ENCODE measurements around the gene FRZB. TPM values are rescaled to one million over a fixed set of nuclear protein-coding genes. Genes with fewer than 3 reads are reported as not detected.

FRZB gene
- total and polyA plus RNA-seq, 11 donors, result 0.31 to 5.5 (median 1.8) TPM

GRCh38 chr2:182819412-182819811, 47.0 kb downstream of the FRZB start:
- DNase-seq (no peak), ATAC-seq (no peak)
- Histone ChIP-seq H3K36me3 (no peaks in the 10 kb centered on the region), H3K27me3 (no peaks in the 10 kb centered on the region), H3K4me1 (peaks cover 0 to 14% (median 0%) of the 10 kb centered on the region in 12 donors), H3K9me3 (no peaks in the 10 kb centered on the region), H3K4me3 (no peak overlapping the region), H3K27ac (no peak overlapping the region)
- intact Hi-C loops (cut with DNase I), result no loop called here
- 95 to 99% (median 98%) methylated on average over 4 of the region's 4 CpGs for WGBS, 4 donors
- TF ChIP-seq, protein P1, sequence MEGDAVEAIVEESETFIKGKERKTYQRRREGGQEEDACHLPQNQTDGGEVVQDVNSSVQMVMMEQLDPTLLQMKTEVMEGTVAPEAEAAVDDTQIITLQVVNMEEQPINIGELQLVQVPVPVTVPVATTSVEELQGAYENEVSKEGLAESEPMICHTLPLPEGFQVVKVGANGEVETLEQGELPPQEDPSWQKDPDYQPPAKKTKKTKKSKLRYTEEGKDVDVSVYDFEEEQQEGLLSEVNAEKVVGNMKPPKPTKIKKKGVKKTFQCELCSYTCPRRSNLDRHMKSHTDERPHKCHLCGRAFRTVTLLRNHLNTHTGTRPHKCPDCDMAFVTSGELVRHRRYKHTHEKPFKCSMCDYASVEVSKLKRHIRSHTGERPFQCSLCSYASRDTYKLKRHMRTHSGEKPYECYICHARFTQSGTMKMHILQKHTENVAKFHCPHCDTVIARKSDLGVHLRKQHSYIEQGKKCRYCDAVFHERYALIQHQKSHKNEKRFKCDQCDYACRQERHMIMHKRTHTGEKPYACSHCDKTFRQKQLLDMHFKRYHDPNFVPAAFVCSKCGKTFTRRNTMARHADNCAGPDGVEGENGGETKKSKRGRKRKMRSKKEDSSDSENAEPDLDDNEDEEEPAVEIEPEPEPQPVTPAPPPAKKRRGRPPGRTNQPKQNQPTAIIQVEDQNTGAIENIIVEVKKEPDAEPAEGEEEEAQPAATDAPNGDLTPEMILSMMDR (IDR thresholded peaks at IDR 0.05), result no peak
- TF ChIP-seq POLR2A (IDR thresholded peaks at IDR 0.05), result no peak

GRCh38 chr2:182818925-182819324, 47.5 kb downstream of the FRZB start:
- Histone ChIP-seq H3K4me3 (no peak overlapping the region), H3K4me1 (peaks cover 0 to 14% (median 0%) of the 10 kb centered on the region in 12 donors), H3K27me3 (no peaks in the 10 kb centered on the region), H3K36me3 (no peaks in the 10 kb centered on the region), H3K27ac (no peak overlapping the region), H3K9me3 (no peaks in the 10 kb centered on the region)
- ATAC-seq (no peak), DNase-seq (no peak)
- intact Hi-C loops (cut with DNase I), result no loop called here
- no peak for TF ChIP-seq POLR2A (IDR thresholded peaks at IDR 0.05)
- TF ChIP-seq, protein P1 (IDR thresholded peaks at IDR 0.05), result no peak
- 86 to 93% (median 90%) methylated on average over 4 of the region's 4 CpGs for WGBS, 4 donors

- Histone ChIP-seq H3K27ac (no peak overlapping the region), H3K9me3 (no peaks in the 10 kb centered on the region), H3K4me1 (peaks cover 0 to 14% (median 0%) of the 10 kb centered on the region in 12 donors), H3K4me3 (no peak overlapping the region), H3K27me3 (no peaks in the 10 kb centered on the region), H3K36me3 (no peaks in the 10 kb centered on the region)
- WGBS, 4 donors, result 74 to 81% (median 76%) methylated on average over 3 of the region's 3 CpGs
- ATAC-seq, result no peak
- DNase-seq, result no peak
- TF ChIP-seq, protein P1 (IDR thresholded peaks at IDR 0.05), result no peak
- TF ChIP-seq POLR2A (IDR thresholded peaks at IDR 0.05), result no peak
- intact Hi-C loops (cut with DNase I), result no loop called here
Measured at GRCh38 chr2:182818501-182818900, 47.9 kb downstream of the FRZB start.

- Histone ChIP-seq H3K36me3 (no peaks in the 10 kb centered on the region), H3K4me3 (no peak overlapping the region), H3K27me3 (no peaks in the 10 kb centered on the region), H3K9me3 (no peaks in the 10 kb centered on the region), H3K27ac (no peak overlapping the region), H3K4me1 (peaks cover 0 to 14% (median 0%) of the 10 kb centered on the region in 12 donors)
- no peak for DNase-seq
- ATAC-seq, result no peak
- TF ChIP-seq, protein P1 (IDR thresholded peaks at IDR 0.05), result no peak
- TF ChIP-seq POLR2A (IDR thresholded peaks at IDR 0.05), result no peak
- intact Hi-C loops (cut with DNase I), result no loop called here
- WGBS, 4 donors, result 61 to 70% (median 68%) methylated on average over 2 of the region's 2 CpGs
Measured at GRCh38 chr2:182817558-182817957, 48.9 kb downstream of the FRZB start.

Data from heart left ventricle (tissue), 16 donors.